ENCODE results near the gene GPATCH2.

DNA sequence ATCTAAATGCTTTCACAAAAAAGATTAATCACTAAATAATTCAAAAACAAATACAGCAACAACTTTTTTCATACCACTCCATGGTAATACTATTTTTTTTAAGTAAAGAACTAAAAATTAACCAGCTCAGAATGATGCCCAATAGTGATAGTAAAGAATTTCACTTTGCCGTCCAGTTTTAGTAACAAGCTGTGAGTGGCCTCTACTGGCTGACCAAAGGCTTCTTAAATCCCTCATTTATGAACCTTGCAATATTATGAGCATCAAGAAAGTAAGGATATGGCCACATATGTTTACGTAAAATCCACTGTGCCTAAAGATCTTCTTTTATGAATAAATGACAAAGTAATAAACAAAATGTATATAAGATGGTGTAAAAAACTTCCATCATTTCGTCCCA, 108.6 kb downstream of the GPATCH2 start:
- TF ChIP-seq, protein P1, sequence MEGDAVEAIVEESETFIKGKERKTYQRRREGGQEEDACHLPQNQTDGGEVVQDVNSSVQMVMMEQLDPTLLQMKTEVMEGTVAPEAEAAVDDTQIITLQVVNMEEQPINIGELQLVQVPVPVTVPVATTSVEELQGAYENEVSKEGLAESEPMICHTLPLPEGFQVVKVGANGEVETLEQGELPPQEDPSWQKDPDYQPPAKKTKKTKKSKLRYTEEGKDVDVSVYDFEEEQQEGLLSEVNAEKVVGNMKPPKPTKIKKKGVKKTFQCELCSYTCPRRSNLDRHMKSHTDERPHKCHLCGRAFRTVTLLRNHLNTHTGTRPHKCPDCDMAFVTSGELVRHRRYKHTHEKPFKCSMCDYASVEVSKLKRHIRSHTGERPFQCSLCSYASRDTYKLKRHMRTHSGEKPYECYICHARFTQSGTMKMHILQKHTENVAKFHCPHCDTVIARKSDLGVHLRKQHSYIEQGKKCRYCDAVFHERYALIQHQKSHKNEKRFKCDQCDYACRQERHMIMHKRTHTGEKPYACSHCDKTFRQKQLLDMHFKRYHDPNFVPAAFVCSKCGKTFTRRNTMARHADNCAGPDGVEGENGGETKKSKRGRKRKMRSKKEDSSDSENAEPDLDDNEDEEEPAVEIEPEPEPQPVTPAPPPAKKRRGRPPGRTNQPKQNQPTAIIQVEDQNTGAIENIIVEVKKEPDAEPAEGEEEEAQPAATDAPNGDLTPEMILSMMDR (IDR thresholded peaks at IDR 0.05): no peak
- TF ChIP-seq EZH2 (IDR thresholded peaks at IDR 0.05; ENCODE audit: borderline replicate concordance, insufficient read depth, low read depth, low read length, poor library complexity, severe bottlenecking): no peak
